Motor neuron (in vitro differentiated cells): ENCODE measurements around the gene EBPL. TPM values are rescaled to one million over a fixed set of nuclear protein-coding genes. Genes with fewer than 3 reads are reported as not detected.

Experiments
- ATAC-seq, 8 experiments: fragments of 200-7000 bp; cut with Tn5 transposase; replicated peaks in 6 of 8; 2 replicates each; pipeline ENCODE4 v1.8.0; 2021; ENCODE audit warnings: mild to moderate bottlenecking in 8 of 8, moderate library complexity in 8 of 8
- H3K27ac ChIP-seq, 2 donors: fragments of 250-450 bp; sonication (Bioruptor Pico); 2 replicates each; pipeline ENCODE4 v1.9.0; 2021; ENCODE audit warnings: antibody characterized with exemption in 2 of 2, mild to moderate bottlenecking in 2 of 2, moderate library complexity in 1 of 2
- H3K4me1 ChIP-seq, 2 donors: fragments of 250-450 bp; sonication (Bioruptor Pico); replicated peaks in 1 of 2; 2 replicates each; pipeline ENCODE4 v1.6.1; 2021; ENCODE audit warnings: antibody characterized with exemption in 2 of 2, mild to moderate bottlenecking in 2 of 2, moderate library complexity in 1 of 2
- H3K4me3 ChIP-seq, 5 donors: fragments of 250-450 bp; sonication (Bioruptor Pico); 2 replicates each; pipeline ENCODE4 v1.9.0; 2021; ENCODE audit warnings: antibody characterized with exemption in 5 of 5, mild to moderate bottlenecking in 5 of 5, moderate library complexity in 4 of 5
- WGBS, 10 experiments: fragments of 450-650 bp; shearing (Covaris generic); methylation state at CpG; one replicate each; pipeline ENCODE4 v1.0.0; 2022; 5-methylcytosine and 5-hydroxymethylcytosine counted together
- in situ Hi-C, 9 experiments: fragments of 400-800 bp; cut with MboI; loops; one replicate each; pipeline ENCODE4 v1.15.0; 2021; ENCODE audit warnings: low sequenced_read_pairs in 9 of 9, low pct_unique_long_range_greater_than_20kb in 2 of 9; ENCODE audit not compliant: unreplicated experiment in 9 of 9
- total RNA-seq, 8 experiments: library from RNA; unstranded; fragments of 300-600 nt; gene quantifications; 2 replicates each; pipeline versions ENCODE4 v1.2.3 to v1.2.4, GENCODE V29; 2022

EBPL gene
- total RNA-seq, 8 experiments from 2014 or later, result 17.7 to 50.3 (median 26.0) TPM

GRCh38 chr13:49664606-49665005 is 26.7 kb downstream of the EBPL start:
- in situ Hi-C loops, result loop anchor here in 3 of 9 experiments (25.0 kb wide), 1 partner anchor 173 kb away; no protein-coding TSS in a partner anchor
- Histone ChIP-seq H3K4me3 (no peak overlapping the region), H3K4me1 (no peaks in the 10 kb centered on the region), H3K27ac (no peak overlapping the region)
- WGBS, 10 experiments, result 20 to 95% (median 79%) methylated on average over 1 to 4 of the region's 4 CpGs
- ATAC-seq, result no peak

GRCh38 chr13:49657241-49657641 is 34.0 kb downstream of the EBPL start:
- Histone ChIP-seq H3K4me3 (no peak overlapping the region), H3K4me1 (peaks cover 0 to 3% of the 10 kb centered on the region in 2 donors), H3K27ac (no peak overlapping the region)
- ATAC-seq, result no peak
- in situ Hi-C loops, result loop anchor here in 3 of 9 experiments (25.0 kb wide), 1 partner anchor 180 kb away; no protein-coding TSS in a partner anchor
- WGBS, 10 experiments, result 60 to 100% (median 93%) methylated on average over 1 to 6 of the region's 9 CpGs; no CpG with 5 or more reads in 3 of the 10 experiments

- Histone ChIP-seq H3K27ac (no peak overlapping the region), H3K4me3 (no peak overlapping the region), H3K4me1 (peaks cover 0 to 3% of the 10 kb centered on the region in 2 donors)
- in situ Hi-C loops, result loop anchor here in 3 of 9 experiments (25.0 kb wide), 1 partner anchor 181 kb away; no protein-coding TSS in a partner anchor
- 48 to 100% (median 89%) methylated on average over 1 to 3 of the region's 3 CpGs; no CpG with 5 or more reads in 2 of the 10 experiments for WGBS, 10 experiments
- ATAC-seq, result no peak
Observed at GRCh38 chr13:49655906-49656305, 35.4 kb downstream of the EBPL start.

- no peak overlapping the region for H3K4me3 ChIP-seq
- peaks cover 0 to 3% of the 10 kb centered on the region in 2 donors for H3K4me1 ChIP-seq
- in situ Hi-C loops, result loop anchor here in 3 of 9 experiments (25.0 kb wide), 1 partner anchor 183 kb away; no protein-coding TSS in a partner anchor
- no peak for ATAC-seq
- H3K27ac ChIP-seq, result no peak overlapping the region
- WGBS, 10 experiments, result 70 to 100% (median 100%) methylated on average over 1 to 3 of the region's 3 CpGs; no CpG with 5 or more reads in 2 of the 10 experiments
Observed at GRCh38 chr13:49654011-49654410, 37.3 kb downstream of the EBPL start.

- Histone ChIP-seq H3K4me1 (peaks cover 0 to 3% of the 10 kb centered on the region in 2 donors), H3K27ac (no peak overlapping the region), H3K4me3 (no peak overlapping the region)
- no peak for ATAC-seq
- in situ Hi-C loops, result loop anchor here in 3 of 9 experiments (25.0 kb wide), 1 partner anchor 184 kb away; no protein-coding TSS in a partner anchor
Observed at GRCh38 chr13:49653478-49653877, 37.8 kb downstream of the EBPL start.

GRCh38 chr13:49652355-49653305 is 38.7 kb downstream of the EBPL start:
- H3K27ac ChIP-seq, result no peak overlapping the region
- in situ Hi-C loops, result loop anchor here in 3 of 9 experiments (25.0 kb wide), 1 partner anchor 185 kb away; no protein-coding TSS in a partner anchor
- 50 to 100% (median 75%) methylated on average over 2 to 3 of the region's 16 CpGs; no CpG with 5 or more reads in 3 of the 10 experiments for WGBS, 10 experiments
- no peak overlapping the region for H3K4me3 ChIP-seq
- H3K4me1 ChIP-seq, result peaks cover 0 to 3% of the 10 kb centered on the region in 2 donors
- ATAC-seq, result peak; percentile 78 to 92 (median 86)

- WGBS, 10 experiments, result 66 to 100% (median 92%) methylated on average over 1 to 9 of the region's 17 CpGs; no CpG with 5 or more reads in 2 of the 10 experiments
- no peak overlapping the region for H3K27ac ChIP-seq
- in situ Hi-C loops, result loop anchor here in 3 of 9 experiments (25.0 kb wide), 1 partner anchor 186 kb away; no protein-coding TSS in a partner anchor
- peaks cover 0 to 3% of the 10 kb centered on the region in 2 donors for H3K4me1 ChIP-seq
- no peak overlapping the region for H3K4me3 ChIP-seq
- ATAC-seq, result peak in 3 of 8 experiments; percentile 2 to 19 (median 7)
Observed at GRCh38 chr13:49651570-49652354, 39.5 kb downstream of the EBPL start.

- 40 to 100% (median 70%) methylated on average over 1 to 2 of the region's 2 CpGs; no CpG with 5 or more reads in 4 of the 10 experiments for WGBS, 10 experiments
- in situ Hi-C loops, result loop anchor here in 3 of 9 experiments (25.0 kb wide), 1 partner anchor 187 kb away; no protein-coding TSS in a partner anchor
- peaks cover 0 to 3% of the 10 kb centered on the region in 2 donors for H3K4me1 ChIP-seq
- H3K27ac ChIP-seq, result no peak overlapping the region
- no peak overlapping the region for H3K4me3 ChIP-seq
- peak in 1 of 8 experiments; percentile 16 for ATAC-seq
Observed at GRCh38 chr13:49649963-49650312, 41.3 kb downstream of the EBPL start.

- peaks cover 0 to 3% of the 10 kb centered on the region in 2 donors for H3K4me1 ChIP-seq
- 34 to 90% (median 79%) methylated on average over 1 to 4 of the region's 5 CpGs for WGBS, 10 experiments
- peak in 4 of 8 experiments; percentile 48 to 72 (median 62) for ATAC-seq
- H3K4me3 ChIP-seq, result no peak overlapping the region
- H3K27ac ChIP-seq, result no peak overlapping the region
- in situ Hi-C loops, result no loop called here
Observed at GRCh38 chr13:49649244-49649962, 41.9 kb downstream of the EBPL start.

GRCh38 chr13:49646688-49647087 is 44.6 kb downstream of the EBPL start:
- Histone ChIP-seq H3K4me3 (no peak overlapping the region), H3K4me1 (no peaks in the 10 kb centered on the region), H3K27ac (no peak overlapping the region)
- no peak for ATAC-seq
- WGBS, 10 experiments, result 75 to 100% (median 98%) methylated on average over 1 to 4 of the region's 4 CpGs
- in situ Hi-C loops, result no loop called here

GRCh38 chr13:49645451-49645850 is 45.8 kb downstream of the EBPL start:
- Histone ChIP-seq H3K4me1 (no peaks in the 10 kb centered on the region), H3K4me3 (no peak overlapping the region), H3K27ac (no peak overlapping the region)
- in situ Hi-C loops, result no loop called here
- no peak for ATAC-seq
- 40 to 100% (median 85%) methylated on average over 1 to 10 of the region's 13 CpGs for WGBS, 10 experiments

- in situ Hi-C loops, result no loop called here
- ATAC-seq, result no peak
- Histone ChIP-seq H3K27ac (no peak overlapping the region), H3K4me1 (no peaks in the 10 kb centered on the region), H3K4me3 (no peak overlapping the region)
- WGBS, 10 experiments, result 81 to 100% (median 92%) methylated on average over 2 to 9 of the region's 12 CpGs
Observed at GRCh38 chr13:49643035-49643646, 48.1 kb downstream of the EBPL start.
